MM.1S (cell line): ENCODE results near the gene PLEKHA5.

Experiments used
- DNase-seq: peaks from one replicate; pipeline ENCODE4 v3.0.0-alpha.2; 2015
- H2AFZ ChIP-seq: fragments of 300-600 bp; sonication (generic); 2 replicates; pipeline ENCODE4 v1.6.0; 2016; ENCODE audit warnings: antibody characterized with exemption, low read length
- H3F3A ChIP-seq: fragments of 300-600 bp; sonication (generic); 2 replicates; pipeline ENCODE4 v1.6.1; 2016; ENCODE audit warnings: mild to moderate bottlenecking, antibody characterized with exemption, low read length, moderate library complexity, mixed read lengths; ENCODE audit not compliant: insufficient read depth
- H3K27ac ChIP-seq: fragments of 300-600 bp; sonication (generic); 2 replicates; pipeline ENCODE4 v1.5.1; 2016; ENCODE audit warnings: mild to moderate bottlenecking, low read length
- H3K27me3 ChIP-seq: fragments of 300-600 bp; sonication (generic); replicated peaks from 2 replicates; pipeline ENCODE4 v1.6.0; 2016; ENCODE audit warnings: low read length; ENCODE audit not compliant: insufficient read depth
- H3K36me3 ChIP-seq: fragments of 300-600 bp; sonication (generic); replicated peaks from 2 replicates; pipeline ENCODE4 v1.6.1; 2016; ENCODE audit warnings: mild to moderate bottlenecking, low read length, mixed read lengths; ENCODE audit not compliant: insufficient read depth
- H3K4me1 ChIP-seq: fragments of 300-600 bp; sonication (generic); 2 replicates; pipeline ENCODE4 v1.6.1; 2016; ENCODE audit warnings: low read length, mixed read lengths
- H3K4me2 ChIP-seq: fragments of 300-600 bp; sonication (generic); 2 replicates; pipeline ENCODE4 v1.6.0; 2016; ENCODE audit warnings: low read depth, low read length
- H3K4me3 ChIP-seq: fragments of 300-600 bp; sonication (generic); 2 replicates; pipeline ENCODE4 v1.5.1; 2016; ENCODE audit warnings: low read length, mixed read lengths
- H3K79me2 ChIP-seq: fragments of 300-600 bp; sonication (generic); 2 replicates; pipeline ENCODE4 v1.6.1; 2016; ENCODE audit warnings: mixed run types, low read length, mixed read lengths
- H3K9ac ChIP-seq: fragments of 300-600 bp; sonication (generic); 2 replicates; pipeline ENCODE4 v1.6.1; 2016; ENCODE audit warnings: low read length, mixed read lengths
- H3K9me2 ChIP-seq: fragments of 300-600 bp; sonication (generic); replicated peaks from 2 replicates; pipeline ENCODE4 v1.6.1; 2016; ENCODE audit warnings: mild to moderate bottlenecking, low read length, mixed read lengths; ENCODE audit not compliant: insufficient read depth
- H3K9me3 ChIP-seq: fragments of 300-600 bp; sonication (generic); replicated peaks from 2 replicates; pipeline ENCODE4 v1.6.1; 2016; ENCODE audit warnings: mild to moderate bottlenecking, low read length, mixed read lengths; ENCODE audit not compliant: insufficient read depth
- H4K20me1 ChIP-seq: fragments of 300-600 bp; sonication (generic); 2 replicates; pipeline ENCODE4 v1.6.1; 2016; ENCODE audit warnings: mild to moderate bottlenecking, low read length, moderate library complexity, mixed read lengths; ENCODE audit not compliant: insufficient read depth
- EZH2 ChIP-seq: fragments of 300-600 bp; sonication (generic); optimal IDR thresholded peaks from 2 replicates; pipeline ENCODE3; 2017; ENCODE audit warnings: low read depth, mild to moderate bottlenecking, antibody characterized with exemption, low read length, mixed read lengths
- EZH2phosphoT487 ChIP-seq: fragments of 300-600 bp; sonication (generic); IDR thresholded peaks from 2 replicates; pipeline ENCODE4 v1.6.1; 2018; ENCODE audit warnings: antibody characterized with exemption, low read length
- TF ChIP-seq, protein P1 (sequence below): fragments of 300-600 bp; sonication (generic); IDR thresholded peaks from 2 replicates; pipeline ENCODE4 v1.5.1; 2016; ENCODE audit warnings: antibody characterized with exemption, low read length, mixed read lengths

Gene PLEKHA5

DNA sequence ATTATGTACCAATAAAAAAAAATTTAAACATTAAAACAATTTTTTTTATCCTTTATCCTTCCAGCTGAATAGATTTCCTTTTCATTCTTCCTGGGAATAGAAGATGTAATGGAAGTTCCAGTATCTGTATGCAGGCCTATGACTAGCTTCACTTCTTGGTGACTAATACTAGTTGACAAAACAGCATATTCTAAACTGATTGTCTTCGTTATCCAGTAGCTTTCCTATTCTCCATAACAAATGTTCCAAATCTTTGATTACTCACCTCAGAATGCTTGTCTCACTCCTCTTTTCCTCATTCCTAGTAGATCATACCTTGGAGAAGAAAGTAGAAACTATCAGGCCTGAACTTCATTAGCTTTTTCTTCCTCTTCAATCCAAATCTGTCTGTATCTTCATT lies 70.7 kb downstream of the PLEKHA5 start:
- no peak overlapping the region for H3K9ac ChIP-seq

DNA sequence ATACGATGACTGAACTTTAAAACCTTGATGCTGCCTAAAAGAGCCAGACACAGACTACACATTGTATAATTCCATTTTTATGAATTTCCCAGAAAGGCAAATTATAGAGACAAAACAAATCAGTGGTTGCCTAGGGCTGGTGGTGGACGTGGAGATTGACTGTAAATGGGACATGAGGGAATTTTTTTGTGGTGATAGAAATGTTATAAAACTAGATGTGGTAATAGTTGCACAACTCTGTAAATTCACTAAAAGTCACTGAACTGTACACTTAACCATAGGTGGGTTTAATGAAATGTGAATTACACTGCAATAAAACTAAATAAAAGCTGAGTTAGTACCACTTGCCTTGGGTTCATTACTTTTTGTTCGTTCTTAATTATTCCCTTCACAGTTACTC lies 72.1 kb downstream of the PLEKHA5 start:
- DNase-seq = no peak
- Histone ChIP-seq H3K27ac (no peak overlapping the region), H4K20me1 (no peaks in the 10 kb centered on the region), H2AFZ (no peak overlapping the region), H3K36me3 (no peaks in the 10 kb centered on the region), H3K9me2 (no peaks in the 10 kb centered on the region), H3K9ac (no peak overlapping the region), H3K4me2 (no peak overlapping the region), H3K4me3 (no peak overlapping the region), H3K27me3 (no peaks in the 10 kb centered on the region), H3K4me1 (no peaks in the 10 kb centered on the region), H3K9me3 (no peaks in the 10 kb centered on the region), H3K79me2 (no peaks in the 10 kb centered on the region), H3F3A (no peaks in the 10 kb centered on the region)
- TF ChIP-seq EZH2 (no peak), EZH2phosphoT487 (no peak)
- TF ChIP-seq, protein P1, sequence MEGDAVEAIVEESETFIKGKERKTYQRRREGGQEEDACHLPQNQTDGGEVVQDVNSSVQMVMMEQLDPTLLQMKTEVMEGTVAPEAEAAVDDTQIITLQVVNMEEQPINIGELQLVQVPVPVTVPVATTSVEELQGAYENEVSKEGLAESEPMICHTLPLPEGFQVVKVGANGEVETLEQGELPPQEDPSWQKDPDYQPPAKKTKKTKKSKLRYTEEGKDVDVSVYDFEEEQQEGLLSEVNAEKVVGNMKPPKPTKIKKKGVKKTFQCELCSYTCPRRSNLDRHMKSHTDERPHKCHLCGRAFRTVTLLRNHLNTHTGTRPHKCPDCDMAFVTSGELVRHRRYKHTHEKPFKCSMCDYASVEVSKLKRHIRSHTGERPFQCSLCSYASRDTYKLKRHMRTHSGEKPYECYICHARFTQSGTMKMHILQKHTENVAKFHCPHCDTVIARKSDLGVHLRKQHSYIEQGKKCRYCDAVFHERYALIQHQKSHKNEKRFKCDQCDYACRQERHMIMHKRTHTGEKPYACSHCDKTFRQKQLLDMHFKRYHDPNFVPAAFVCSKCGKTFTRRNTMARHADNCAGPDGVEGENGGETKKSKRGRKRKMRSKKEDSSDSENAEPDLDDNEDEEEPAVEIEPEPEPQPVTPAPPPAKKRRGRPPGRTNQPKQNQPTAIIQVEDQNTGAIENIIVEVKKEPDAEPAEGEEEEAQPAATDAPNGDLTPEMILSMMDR = no peak

More for the DNA sequence above, 70.7 kb downstream of the PLEKHA5 start:
- Histone ChIP-seq H3K36me3 (no peaks in the 10 kb centered on the region), H3K27ac (no peak overlapping the region), H2AFZ (no peak overlapping the region), H3K4me1 (no peaks in the 10 kb centered on the region), H4K20me1 (no peaks in the 10 kb centered on the region), H3K9me2 (no peaks in the 10 kb centered on the region), H3K79me2 (no peaks in the 10 kb centered on the region), H3F3A (no peaks in the 10 kb centered on the region), H3K9me3 (no peaks in the 10 kb centered on the region), H3K27me3 (no peaks in the 10 kb centered on the region), H3K4me3 (no peak overlapping the region), H3K4me2 (no peak overlapping the region)
- no peak for DNase-seq
- TF ChIP-seq EZH2 (no peak), EZH2phosphoT487 (no peak)
- TF ChIP-seq, protein P1 = no peak

DNA sequence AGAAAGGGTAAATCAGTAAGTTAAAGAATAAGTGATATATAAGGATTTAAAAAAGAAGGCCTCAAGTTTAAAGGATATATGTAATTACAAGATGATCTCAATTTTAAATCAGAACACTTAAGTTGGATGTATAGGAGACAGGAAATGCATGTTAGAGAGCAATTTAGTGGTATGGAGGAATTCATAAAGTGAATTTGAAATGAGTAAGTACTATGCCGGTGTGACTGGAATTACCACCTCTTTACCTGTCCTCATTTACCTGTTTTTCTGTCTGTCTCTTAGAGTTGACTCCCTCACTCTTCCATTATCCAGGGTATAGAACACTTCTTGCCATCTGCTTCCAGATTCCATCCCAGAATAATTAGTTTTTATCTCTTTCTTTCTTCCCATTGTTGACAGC lies 73.5 kb downstream of the PLEKHA5 start:
- no peaks in the 10 kb centered on the region for H3K27me3 ChIP-seq
- no peaks in the 10 kb centered on the region for H4K20me1 ChIP-seq
- H3F3A ChIP-seq = no peaks in the 10 kb centered on the region
- H3K9me2 ChIP-seq = no peaks in the 10 kb centered on the region
- H3K36me3 ChIP-seq = no peaks in the 10 kb centered on the region
- H2AFZ ChIP-seq = no peak overlapping the region
- no peak overlapping the region for H3K4me3 ChIP-seq
- no peaks in the 10 kb centered on the region for H3K4me1 ChIP-seq
- H3K27ac ChIP-seq = no peak overlapping the region
- H3K4me2 ChIP-seq = no peak overlapping the region
- no peak overlapping the region for H3K9ac ChIP-seq
- H3K79me2 ChIP-seq = no peaks in the 10 kb centered on the region
- no peak for DNase-seq
- TF ChIP-seq EZH2phosphoT487 (no peak), EZH2 (no peak)
- TF ChIP-seq, protein P1 = no peak
- H3K9me3 ChIP-seq = no peaks in the 10 kb centered on the region
